Heart left ventricle (tissue), 16 donors: ENCODE results near the gene VPS37C. TPM values are rescaled to one million over a fixed set of nuclear protein-coding genes. Genes with fewer than 3 reads are reported as not detected.
"Not testable (repeated sequence)": the region's sequence is repeated elsewhere in the genome, so short reads cannot be mapped to it uniquely, and the experiment has no call there.

Experiments used
- ATAC-seq, 4 donors: fragments of 200-7000 bp; cut with Tn5 transposase; one replicate each; pipeline ENCODE4 v1.9.1; 2020 to 2022; ENCODE audit warnings: moderate library complexity in 4 of 4, mild to moderate bottlenecking in 3 of 4, moderate number of reproducible peaks in 1 of 4
- DNase-seq, 5 donors: peaks; one replicate each; pipeline ENCODE4 v3.0.0-alpha.2; 2020
- H3K27ac ChIP-seq, 12 donors: fragments of 200-600 bp; sonication (generic) in 4 of 12; one replicate each; pipeline versions ENCODE4 v1.5.0 to v1.8.0; 2016 to 2022; ENCODE audit warnings: mild to moderate bottlenecking in 2 of 12
- H3K27me3 ChIP-seq, 9 donors: fragments of 200-600 bp; sonication (generic) in 2 of 9; one replicate each; pipeline versions ENCODE4 v1.5.1 to v1.8.0; 2016 to 2022; ENCODE audit warnings: mild to moderate bottlenecking in 3 of 9
- H3K36me3 ChIP-seq, 9 donors: fragments of 200-600 bp; sonication (generic) in 2 of 9; one replicate each; pipeline versions ENCODE4 v1.5.0 to v1.8.0; 2018 to 2022; ENCODE audit warnings: mild to moderate bottlenecking in 2 of 9
- H3K4me1 ChIP-seq, 12 donors: fragments of 200-600 bp; sonication (generic) in 4 of 12; one replicate each; pipeline versions ENCODE4 v1.5.0 to v1.8.0; 2016 to 2022; ENCODE audit warnings: mild to moderate bottlenecking in 3 of 12
- H3K4me3 ChIP-seq, 12 donors: fragments of 200-600 bp; sonication (generic) in 4 of 12; one replicate each; pipeline versions ENCODE4 v1.5.0 to v1.8.0; 2017 to 2022; ENCODE audit warnings: mild to moderate bottlenecking in 9 of 12, moderate library complexity in 4 of 12
- H3K9me3 ChIP-seq, 12 donors: fragments of 200-600 bp; sonication (generic) in 4 of 12; one replicate each; pipeline versions ENCODE4 v1.5.0 to v1.8.0; 2016 to 2022; ENCODE audit warnings: mild to moderate bottlenecking in 1 of 12
- CTCF ChIP-seq, 12 donors: fragments of 200-600 bp; sonication (generic) in 4 of 12; IDR thresholded peaks; one replicate each; pipeline versions ENCODE4 v1.5.0 to v1.8.0; 2018 to 2022; ENCODE audit warnings: antibody characterized with exemption in 12 of 12, mild to moderate bottlenecking in 5 of 12
- POLR2A ChIP-seq, 2 donors: fragments of 450-650 bp; IDR thresholded peaks; one replicate each; pipeline ENCODE4 v1.6.1; 2017; ENCODE audit warnings: antibody characterized with exemption in 2 of 2, mild to moderate bottlenecking in 2 of 2, moderate library complexity in 2 of 2
- WGBS, 4 donors: extraction: QIAGEN DNeasy Blood & Tissue Kit in 2 of 4; methylation state at CpG; one replicate each; pipeline versions ENCODE4 v1.1.5 to v1.1.7; 2013 to 2018; 5-methylcytosine and 5-hydroxymethylcytosine counted together
- intact Hi-C, 10 donors: fragments of 100-400 bp; cut with DNase I; formaldehyde crosslinking; loops; one replicate each; pipeline versions ENCODE4 v1.11.1 to v1.14.2; 2022
- polyA plus RNA-seq, 2 donors: library from polyadenylated mRNA; stranded (reverse); fragments of 200-250 nt; gene quantifications; one replicate each; pipeline ENCODE4 v1.2.3, GENCODE V29; 2013
- total RNA-seq, 9 donors: library from RNA; depleted of rRNA in 2 of 9; stranded (reverse); fragments of >200 nt in 2 of 9; fragmentation: NEBNext Ultra II Directional in 3 of 9; extraction: Animal tissue kit (Norgen Biotek cat#: 25700) in 3 of 9; gene quantifications; one replicate each; pipeline versions ENCODE4 v1.1.0 to v1.2.4, GENCODE V29; 2016 to 2023
- donor health status: ischemic (EF 13 %, LVEDD 7.1; RV severe dilation, severe dysfunction).
- donor health status: healthy with polysubstance abuse.
- donor health status: DM: no; HTN: yes; CAD: no.
- donor health status: DM: no; HTN: no; CAD: no.
- donor health status: ischemic (EF 25% LVEDD 6.9; RV normal size, moderate dysfunction).
- donor health status: ischemic (EF 25% LVEDD 5.7; RV mildly dilated, moderate dysfunction).
- donor health status: healthy.
- donor health status: DM: yes; HTN: yes; CAD: no.
- donor health status: ischemic (EF 35%, LVEDD 5.7; RV mildly dilated, moderate dysfunction).
- donor health status: nonischemic (EF 11% LVEDD 7.7; RV severe dilation, severe dysfunction).
- donor health status: DM: yes; HTN: yes; CAD: no.
- donor health status: PGD.
- donor health status: ischemic (EF 29% LVEDD 5.4; RV normal size, mild dysfunction).
- donor health status: nonischemic (EF 23%, LVEDD 6.1; RV moderate dilation, normal function).

Gene VPS37C
- total and polyA plus RNA-seq, 11 donors = 11.0 to 29.0 (median 17.1) TPM

DNA sequence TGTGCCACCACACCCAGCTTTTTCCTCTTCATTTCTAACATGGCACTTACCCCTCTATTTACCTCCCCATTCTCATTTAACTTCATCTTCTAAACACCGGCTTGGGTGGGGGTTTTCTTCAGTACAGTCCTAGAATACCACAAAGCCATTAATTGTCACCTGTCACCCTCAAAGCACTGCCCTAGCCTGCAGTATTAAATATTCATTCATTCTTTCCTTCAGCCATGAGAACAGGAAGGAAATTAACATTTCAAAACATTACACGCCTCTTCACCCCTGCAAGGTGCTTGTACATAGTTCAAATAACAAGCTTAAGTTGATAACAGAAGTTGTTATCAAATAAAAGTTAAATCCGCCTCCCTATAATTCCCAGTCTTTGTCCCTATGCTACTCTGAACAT, 10.7 kb upstream of the VPS37C start:
- peaks cover 0 to 27% (median 0%) of the 10 kb centered on the region in 12 donors for H3K4me1 ChIP-seq
- H3K27ac ChIP-seq = no peak overlapping the region
- ATAC-seq = no peak
- no peak for DNase-seq
- no peaks in the 10 kb centered on the region for H3K36me3 ChIP-seq
- H3K9me3 ChIP-seq = no peaks in the 10 kb centered on the region
- no peak overlapping the region for H3K4me3 ChIP-seq
- intact Hi-C loops = no loop called here
- TF ChIP-seq POLR2A (IDR thresholded peaks at IDR 0.05) (no peak), CTCF (IDR thresholded peaks at IDR 0.05) (no peak)
- WGBS, 4 donors = 77 to 82% (median 79%) methylated on average over 3 of the region's 3 CpGs
- peaks cover 0 to 15% (median 0%) of the 10 kb centered on the region in 9 donors for H3K27me3 ChIP-seq

DNA sequence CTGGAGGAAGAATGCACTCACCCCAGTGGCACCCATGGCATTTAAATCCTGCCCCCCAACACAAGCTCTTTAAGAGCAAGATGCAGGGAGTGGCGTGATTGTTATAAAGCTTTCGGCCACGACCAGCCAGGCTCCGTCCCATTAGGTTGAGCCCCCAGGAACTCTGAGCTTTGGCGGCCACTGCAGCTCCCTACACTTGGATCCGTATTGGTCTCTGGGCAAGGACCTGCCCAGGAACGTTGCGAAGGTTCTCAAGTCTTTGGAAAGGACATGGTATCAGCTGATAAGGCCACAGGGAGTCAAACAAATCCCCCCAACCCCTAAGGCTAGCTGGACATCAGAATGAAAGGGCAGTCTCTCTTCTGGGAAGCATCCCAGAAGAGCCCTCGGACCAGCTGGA, 9.3 kb upstream of the VPS37C start:
- DNase-seq = no peak
- intact Hi-C loops = no loop called here
- no peak overlapping the region for H3K27ac ChIP-seq
- no peaks in the 10 kb centered on the region for H3K36me3 ChIP-seq
- no peak for TF ChIP-seq CTCF (IDR thresholded peaks at IDR 0.05)
- peaks cover 0 to 27% (median 0%) of the 10 kb centered on the region in 12 donors for H3K4me1 ChIP-seq
- no peak for ATAC-seq
- WGBS, 4 donors = 71 to 84% (median 75%) methylated on average over 9 of the region's 9 CpGs
- H3K9me3 ChIP-seq = no peaks in the 10 kb centered on the region
- no peak overlapping the region for H3K4me3 ChIP-seq
- peaks cover 0 to 15% (median 0%) of the 10 kb centered on the region in 9 donors for H3K27me3 ChIP-seq

DNA sequence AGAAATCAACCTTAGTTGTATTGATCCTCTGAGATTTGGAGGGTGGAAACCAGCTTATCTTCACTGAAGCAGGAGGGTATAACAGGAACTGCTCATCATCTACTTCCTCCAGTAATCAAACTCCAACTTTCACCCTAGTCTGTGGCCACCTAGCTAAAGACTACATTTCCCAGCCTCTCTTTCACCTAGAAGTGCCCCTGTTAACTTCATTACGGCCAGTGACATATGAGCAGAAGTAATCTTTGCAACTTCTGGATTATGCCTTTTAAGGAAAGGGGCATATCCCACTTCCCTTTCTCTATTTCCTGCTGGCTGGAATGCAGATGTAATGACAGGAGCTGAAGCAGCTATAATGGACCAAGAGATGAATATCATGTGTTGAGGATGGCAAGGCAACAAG, 7.6 kb upstream of the VPS37C start:
- Histone ChIP-seq H3K27ac (peak overlapping the region in 1 of 12 donors; percentile 84), H3K9me3 (no peaks in the 10 kb centered on the region), H3K4me3 (no peak overlapping the region), H3K36me3 (no peaks in the 10 kb centered on the region), H3K27me3 (peaks cover 0 to 8% (median 0%) of the 10 kb centered on the region in 9 donors), H3K4me1 (peaks cover 0 to 40% (median 0%) of the 10 kb centered on the region in 12 donors)
- ATAC-seq (no peak), DNase-seq (no peak)
- no peak for TF ChIP-seq POLR2A (IDR thresholded peaks at IDR 0.05)
- intact Hi-C loops = loop anchor here in 1 of 10 donors (10.0 kb wide), 2 partner anchors 64 to 334 kb away; partner anchors contain the start of gene CD5
- WGBS, 4 donors = 61 to 79% (median 69%) methylated on average over 1 of the region's 1 CpG

DNA sequence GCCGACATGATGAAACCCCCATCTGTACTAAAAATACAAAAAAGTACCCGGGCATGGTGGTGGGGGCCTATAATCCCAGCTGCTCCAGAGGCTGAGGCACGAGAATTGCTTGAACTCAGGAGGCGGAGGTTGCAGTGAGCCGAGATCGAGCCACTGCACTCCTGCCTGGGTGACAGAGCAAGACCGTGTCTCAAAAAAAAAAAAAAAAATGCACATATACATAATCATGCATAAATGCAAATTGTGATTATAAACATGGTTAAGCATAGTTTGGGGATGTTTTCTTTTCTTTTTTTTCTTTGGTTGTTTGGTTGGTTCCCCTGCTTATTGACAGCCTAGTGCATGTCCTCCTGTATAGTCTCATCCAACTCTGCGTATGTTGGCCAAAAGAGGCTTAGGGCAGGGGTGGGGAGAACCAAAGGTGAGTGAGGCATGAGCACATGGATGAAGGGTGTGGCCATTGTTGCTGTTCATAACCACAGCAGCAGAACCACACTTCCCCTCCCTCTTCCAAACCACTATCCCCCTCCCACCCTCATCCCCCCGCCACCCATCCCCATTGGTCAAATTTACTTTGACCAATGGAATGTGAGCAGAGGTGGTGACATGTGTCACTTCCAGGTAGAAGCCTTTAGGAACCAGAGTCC, 6.9 kb upstream of the VPS37C start:
- Histone ChIP-seq H3K4me3 (no peak overlapping the region), H3K9me3 (no peaks in the 10 kb centered on the region), H3K36me3 (no peaks in the 10 kb centered on the region), H3K27ac (peak overlapping the region in 1 of 12 donors; percentile 84), H3K4me1 (peaks cover 0 to 44% (median 0%) of the 10 kb centered on the region in 12 donors), H3K27me3 (peaks cover 0 to 5% (median 0%) of the 10 kb centered on the region in 9 donors)
- intact Hi-C loops = loop anchor here in 1 of 10 donors (10.0 kb wide), 2 partner anchors 63 to 333 kb away; partner anchors contain the start of gene CD5
- WGBS, 4 donors = 89 to 93% (median 90%) methylated on average over 9 of the region's 9 CpGs
- TF ChIP-seq POLR2A (IDR thresholded peaks at IDR 0.05) (no peak), CTCF (IDR thresholded peaks at IDR 0.05) (no peak)
- DNase-seq = no peak
- no peak for ATAC-seq

DNA sequence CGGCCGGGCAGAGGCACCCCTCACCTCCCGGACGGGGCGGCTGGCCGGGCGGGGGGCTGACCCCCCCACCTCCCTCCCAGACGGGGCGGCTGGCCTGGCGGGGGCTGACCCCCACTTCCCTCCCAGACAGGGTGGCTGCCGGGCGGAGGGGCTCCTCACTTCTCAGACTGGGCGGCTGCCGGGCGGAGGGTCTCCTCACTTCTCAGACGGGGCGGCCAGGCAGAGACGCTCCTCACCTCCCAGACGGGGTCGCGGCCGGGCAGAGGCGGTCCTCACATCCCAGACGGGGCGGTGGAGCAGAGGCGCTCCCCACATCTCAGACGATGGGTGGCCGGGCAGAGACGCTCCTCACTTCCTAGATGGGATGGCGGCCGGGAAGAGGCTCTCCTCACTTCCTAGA, 5.1 kb upstream of the VPS37C start:
- not testable (repeated sequence) for H3K27me3 ChIP-seq, H3K9me3 ChIP-seq, H3K27ac ChIP-seq, ATAC-seq, DNase-seq, H3K36me3 ChIP-seq, H3K4me3 ChIP-seq
- peaks cover 0 to 45% (median 7%) of the 10 kb centered on the region in 12 donors for H3K4me1 ChIP-seq
- 89 to 94% (median 89%) methylated on average over 10 to 25 of the region's 31 CpGs for WGBS, 4 donors
- intact Hi-C loops = loop anchor here in 1 of 10 donors (10.0 kb wide), 2 partner anchors 62 to 332 kb away; partner anchors contain the start of gene CD5

DNA sequence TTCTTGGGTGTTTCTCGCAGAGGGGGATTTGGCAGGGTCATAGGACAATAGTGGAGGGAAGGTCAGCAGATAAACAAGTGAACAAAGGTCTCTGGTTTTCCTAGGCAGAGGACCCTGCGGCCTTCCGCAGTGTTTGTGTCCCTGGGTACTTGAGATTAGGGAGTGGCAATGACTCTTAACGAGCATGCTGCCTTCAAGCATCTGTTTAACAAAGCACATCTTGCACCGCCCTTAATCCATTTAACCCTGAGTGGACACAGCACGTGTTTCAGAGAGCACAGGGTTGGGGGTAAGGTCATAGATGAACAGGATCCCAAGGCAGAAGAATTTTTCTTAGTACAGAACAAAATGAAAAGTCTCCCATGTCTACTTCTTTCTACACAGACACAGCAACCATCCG, 4.6 kb upstream of the VPS37C start:
- peak overlapping the region in 1 of 12 donors; percentile 32 for H3K4me3 ChIP-seq
- H3K27ac ChIP-seq = peak overlapping the region in 1 of 12 donors; percentile 99
- H3K4me1 ChIP-seq = peaks cover 0 to 47% (median 7%) of the 10 kb centered on the region in 12 donors
- H3K9me3 ChIP-seq, H3K36me3 ChIP-seq, ATAC-seq, DNase-seq, H3K27me3 ChIP-seq: not testable (repeated sequence)
- WGBS, 4 donors = 54 to 78% (median 65%) methylated on average over 2 to 3 of the region's 7 CpGs
- intact Hi-C loops = loop anchor here in 1 of 10 donors (10.0 kb wide), 2 partner anchors 61 to 331 kb away; partner anchors contain the start of gene CD5
